ENCODE data around the gene OR51B2. TPM values are rescaled to one million over a fixed set of nuclear protein-coding genes. Genes with fewer than 3 reads are reported as not detected.

Gene OR51B2
- total and polyA plus RNA-seq, 2 donors (not counting 1 experiment from before 2014, with no cell fraction given) = not detected

DNA sequence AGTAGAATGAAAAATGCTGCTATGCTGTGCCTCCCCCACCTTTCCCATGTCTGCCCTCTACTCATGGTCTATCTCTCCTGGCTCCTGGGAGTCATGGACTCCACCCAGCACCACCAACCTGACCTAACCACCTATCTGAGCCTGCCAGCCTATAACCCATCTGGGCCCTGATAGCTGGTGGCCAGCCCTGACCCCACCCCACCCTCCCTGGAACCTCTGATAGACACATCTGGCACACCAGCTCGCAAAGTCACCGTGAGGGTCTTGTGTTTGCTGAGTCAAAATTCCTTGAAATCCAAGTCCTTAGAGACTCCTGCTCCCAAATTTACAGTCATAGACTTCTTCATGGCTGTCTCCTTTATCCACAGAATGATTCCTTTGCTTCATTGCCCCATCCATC is 39.5 kb downstream of the OR51B2 start:
- H3K9ac ChIP-seq (ENCODE audit: insufficient read depth, low read length) = no peak overlapping the region
- no peak overlapping the region for H3K4me3 ChIP-seq (replicated peaks in 1 of 4; ENCODE audit: control extremely low read depth in 1 of 4, insufficient read depth in 1 of 4, low read depth in 3 of 4, low read length in 4 of 4)
- no peak overlapping the region for H2AFZ ChIP-seq (ENCODE audit: low read length)
- TF ChIP-seq EZH2 (IDR thresholded peaks at IDR 0.05; ENCODE audit: low read length, missing control alignments) = no peak
- TF ChIP-seq, protein P1, sequence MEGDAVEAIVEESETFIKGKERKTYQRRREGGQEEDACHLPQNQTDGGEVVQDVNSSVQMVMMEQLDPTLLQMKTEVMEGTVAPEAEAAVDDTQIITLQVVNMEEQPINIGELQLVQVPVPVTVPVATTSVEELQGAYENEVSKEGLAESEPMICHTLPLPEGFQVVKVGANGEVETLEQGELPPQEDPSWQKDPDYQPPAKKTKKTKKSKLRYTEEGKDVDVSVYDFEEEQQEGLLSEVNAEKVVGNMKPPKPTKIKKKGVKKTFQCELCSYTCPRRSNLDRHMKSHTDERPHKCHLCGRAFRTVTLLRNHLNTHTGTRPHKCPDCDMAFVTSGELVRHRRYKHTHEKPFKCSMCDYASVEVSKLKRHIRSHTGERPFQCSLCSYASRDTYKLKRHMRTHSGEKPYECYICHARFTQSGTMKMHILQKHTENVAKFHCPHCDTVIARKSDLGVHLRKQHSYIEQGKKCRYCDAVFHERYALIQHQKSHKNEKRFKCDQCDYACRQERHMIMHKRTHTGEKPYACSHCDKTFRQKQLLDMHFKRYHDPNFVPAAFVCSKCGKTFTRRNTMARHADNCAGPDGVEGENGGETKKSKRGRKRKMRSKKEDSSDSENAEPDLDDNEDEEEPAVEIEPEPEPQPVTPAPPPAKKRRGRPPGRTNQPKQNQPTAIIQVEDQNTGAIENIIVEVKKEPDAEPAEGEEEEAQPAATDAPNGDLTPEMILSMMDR (conservative IDR thresholded peaks at IDR 0.05 in 1 of 2, IDR thresholded peaks at IDR 0.05 in 1 of 2; ENCODE audit: low read depth in 1 of 2, low read length in 2 of 2) = no peak
- H3K4me1 ChIP-seq (ENCODE audit: control insufficient read depth, extremely low read depth, insufficient read depth, low read length) = peaks cover 14% of the 10 kb centered on the region
- no peaks in the 10 kb centered on the region for H3K79me2 ChIP-seq (ENCODE audit: control insufficient read depth, insufficient read depth, low read length)
- no peaks in the 10 kb centered on the region for H3K9me3 ChIP-seq (ENCODE audit: control insufficient read depth, insufficient read depth, low read depth, low read length)
- no peaks in the 10 kb centered on the region for H3K36me3 ChIP-seq (ENCODE audit: control insufficient read depth, insufficient read depth, low read length)
- H4K20me1 ChIP-seq (ENCODE audit: control insufficient read depth, extremely low read depth, insufficient read depth, low read length) = no peaks in the 10 kb centered on the region
- no peaks in the 10 kb centered on the region for H3K27me3 ChIP-seq (ENCODE audit: control insufficient read depth, insufficient read depth, low read length)
- no peak for DNase-seq (ENCODE audit: low read depth in 2 of 2)
- no peak overlapping the region for H3K27ac ChIP-seq (ENCODE audit: insufficient read depth, low read length)
- H3K4me2 ChIP-seq (ENCODE audit: extremely low read depth, insufficient read depth, low read length) = no peak overlapping the region

DNA sequence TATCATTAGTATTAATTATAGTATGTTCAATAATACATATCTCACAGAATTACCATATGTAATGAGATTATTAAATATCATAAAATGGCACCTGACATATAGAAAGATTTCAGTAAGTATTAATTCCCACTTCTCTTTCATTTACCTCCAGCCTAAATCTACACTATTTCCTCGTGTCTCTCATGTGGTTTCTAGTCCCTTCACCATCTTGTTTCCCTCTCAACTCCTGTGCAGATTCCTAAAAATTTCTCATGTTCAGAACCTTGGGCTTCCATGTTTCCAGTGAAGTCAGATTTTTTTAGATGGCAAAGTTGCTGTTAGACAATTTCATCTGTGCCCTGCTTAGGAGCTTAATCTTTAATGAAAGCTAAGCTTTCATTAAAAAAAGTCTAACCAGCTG is 40.2 kb downstream of the OR51B2 start:
- Histone ChIP-seq H4K20me1 (ENCODE audit: control insufficient read depth, extremely low read depth, insufficient read depth, low read length) (no peaks in the 10 kb centered on the region), H3K9me3 (ENCODE audit: control insufficient read depth, insufficient read depth, low read depth, low read length) (no peaks in the 10 kb centered on the region), H3K9ac (ENCODE audit: insufficient read depth, low read length) (no peak overlapping the region), H3K27me3 (ENCODE audit: control insufficient read depth, insufficient read depth, low read length) (no peaks in the 10 kb centered on the region), H3K4me3 (replicated peaks in 1 of 4; ENCODE audit: control extremely low read depth in 1 of 4, insufficient read depth in 1 of 4, low read depth in 3 of 4, low read length in 4 of 4) (no peak overlapping the region), H3K27ac (ENCODE audit: insufficient read depth, low read length) (no peak overlapping the region), H3K4me1 (ENCODE audit: control insufficient read depth, extremely low read depth, insufficient read depth, low read length) (peaks cover 16% of the 10 kb centered on the region), H3K79me2 (ENCODE audit: control insufficient read depth, insufficient read depth, low read length) (no peaks in the 10 kb centered on the region), H3K4me2 (ENCODE audit: extremely low read depth, insufficient read depth, low read length) (no peak overlapping the region), H3K36me3 (ENCODE audit: control insufficient read depth, insufficient read depth, low read length) (no peaks in the 10 kb centered on the region), H2AFZ (ENCODE audit: low read length) (no peak overlapping the region)
- TF ChIP-seq EZH2 (IDR thresholded peaks at IDR 0.05; ENCODE audit: low read length, missing control alignments) = no peak
- TF ChIP-seq, protein P1 (conservative IDR thresholded peaks at IDR 0.05 in 1 of 2, IDR thresholded peaks at IDR 0.05 in 1 of 2; ENCODE audit: low read depth in 1 of 2, low read length in 2 of 2) = no peak
- DNase-seq (ENCODE audit: low read depth in 2 of 2) = no peak

DNA sequence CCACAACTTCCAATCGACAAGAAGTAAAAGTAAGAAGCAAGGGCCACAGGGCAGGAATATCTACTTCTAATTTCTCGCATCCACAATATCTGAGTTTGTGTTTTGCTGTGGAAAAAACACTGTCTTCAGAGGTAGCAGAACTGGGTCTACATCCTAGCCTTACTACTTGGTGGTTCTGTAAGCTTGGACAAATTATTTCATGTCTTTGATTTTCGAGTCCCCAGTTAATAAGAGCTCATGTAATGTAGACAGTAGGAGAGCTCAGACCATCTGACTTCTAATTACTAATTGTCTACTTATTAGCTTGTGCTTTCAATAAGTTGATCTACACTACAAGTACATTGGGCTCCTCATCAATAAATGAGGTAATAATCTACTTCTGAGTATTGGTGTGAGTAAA is 41.0 kb downstream of the OR51B2 start:
- Histone ChIP-seq H3K36me3 (ENCODE audit: control insufficient read depth, insufficient read depth, low read length) (no peaks in the 10 kb centered on the region), H3K27ac (ENCODE audit: insufficient read depth, low read length) (no peak overlapping the region), H3K4me2 (ENCODE audit: extremely low read depth, insufficient read depth, low read length) (no peak overlapping the region), H3K4me3 (replicated peaks in 1 of 4; ENCODE audit: control extremely low read depth in 1 of 4, insufficient read depth in 1 of 4, low read depth in 3 of 4, low read length in 4 of 4) (no peak overlapping the region), H3K27me3 (ENCODE audit: control insufficient read depth, insufficient read depth, low read length) (no peaks in the 10 kb centered on the region), H2AFZ (ENCODE audit: low read length) (no peak overlapping the region), H3K4me1 (ENCODE audit: control insufficient read depth, extremely low read depth, insufficient read depth, low read length) (peaks cover 14% of the 10 kb centered on the region), H3K9ac (ENCODE audit: insufficient read depth, low read length) (no peak overlapping the region), H4K20me1 (ENCODE audit: control insufficient read depth, extremely low read depth, insufficient read depth, low read length) (no peaks in the 10 kb centered on the region), H3K9me3 (ENCODE audit: control insufficient read depth, insufficient read depth, low read depth, low read length) (no peaks in the 10 kb centered on the region), H3K79me2 (ENCODE audit: control insufficient read depth, insufficient read depth, low read length) (no peaks in the 10 kb centered on the region)
- TF ChIP-seq, protein P1 (conservative IDR thresholded peaks at IDR 0.05 in 1 of 2, IDR thresholded peaks at IDR 0.05 in 1 of 2; ENCODE audit: low read depth in 1 of 2, low read length in 2 of 2) = no peak
- TF ChIP-seq EZH2 (IDR thresholded peaks at IDR 0.05; ENCODE audit: low read length, missing control alignments) = no peak
- no peak for DNase-seq (ENCODE audit: low read depth in 2 of 2)

All from fibroblast of lung (primary cell).